Gastrocnemius medialis (tissue), 4 donors: ENCODE measurements around the gene PSMG4.

Source experiments
- POLR2A ChIP-seq, 2 donors: fragments of 450-650 bp; IDR thresholded peaks; one replicate each; pipeline ENCODE4 v1.6.1; 2017; ENCODE audit warnings: antibody characterized with exemption in 2 of 2, mild to moderate bottlenecking in 2 of 2, moderate library complexity in 2 of 2
- TF ChIP-seq, protein P1 (sequence below), 5 experiments: fragments of 450-650 bp in 3 of 5; fragments of 200-600 bp in 2 of 5; sonication (generic) in 2 of 5; IDR thresholded peaks in 4 of 5; conservative IDR thresholded peaks in 1 of 5; 1 replicate in 4 of 5; 2 replicates in 1 of 5; pipeline ENCODE4 v1.5.1; 2016 to 2019; ENCODE audit warnings: antibody characterized with exemption in 5 of 5, mild to moderate bottlenecking in 3 of 5, moderate library complexity in 3 of 5

DNA sequence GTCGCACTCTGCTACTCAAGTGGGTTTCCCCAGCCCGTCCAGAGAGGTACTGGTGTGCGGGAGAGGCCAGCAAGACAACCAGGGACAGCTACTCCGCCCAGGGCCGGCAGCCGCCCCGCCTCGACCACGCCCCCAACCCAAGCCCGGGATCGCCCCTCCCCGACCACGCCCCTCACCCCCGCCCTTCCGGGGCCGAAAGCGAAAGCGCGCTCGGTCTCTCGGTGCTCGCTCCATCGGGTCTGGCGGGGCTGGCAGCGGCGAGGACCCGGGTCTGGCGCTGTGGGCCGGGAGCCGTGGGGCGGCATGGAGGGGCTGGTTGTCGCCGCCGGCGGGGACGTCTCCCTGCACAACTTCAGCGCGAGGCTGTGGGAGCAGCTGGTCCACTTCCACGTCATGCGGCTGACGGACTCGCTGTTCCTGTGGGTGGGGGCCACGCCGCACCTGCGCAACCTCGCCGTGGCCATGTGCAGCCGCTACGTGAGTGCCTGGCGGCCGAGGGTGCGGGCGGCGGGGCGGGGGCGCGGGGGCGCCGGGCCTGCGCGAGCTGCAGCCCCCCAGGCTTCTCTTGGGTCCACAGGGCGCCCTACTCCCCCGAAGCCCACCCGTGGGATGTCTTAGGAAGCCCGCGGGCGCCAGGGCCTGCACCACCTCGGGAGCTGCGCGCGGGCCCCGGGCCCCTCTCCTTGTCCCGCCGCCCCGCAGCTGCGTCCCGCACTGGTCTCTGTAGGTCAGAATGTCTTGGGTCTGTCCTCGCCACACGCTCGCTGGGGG is at the start of gene PSMG4:
- peak; percentile 82 to 84 for TF ChIP-seq POLR2A (IDR thresholded peaks at IDR 0.05)
- TF ChIP-seq, protein P1, sequence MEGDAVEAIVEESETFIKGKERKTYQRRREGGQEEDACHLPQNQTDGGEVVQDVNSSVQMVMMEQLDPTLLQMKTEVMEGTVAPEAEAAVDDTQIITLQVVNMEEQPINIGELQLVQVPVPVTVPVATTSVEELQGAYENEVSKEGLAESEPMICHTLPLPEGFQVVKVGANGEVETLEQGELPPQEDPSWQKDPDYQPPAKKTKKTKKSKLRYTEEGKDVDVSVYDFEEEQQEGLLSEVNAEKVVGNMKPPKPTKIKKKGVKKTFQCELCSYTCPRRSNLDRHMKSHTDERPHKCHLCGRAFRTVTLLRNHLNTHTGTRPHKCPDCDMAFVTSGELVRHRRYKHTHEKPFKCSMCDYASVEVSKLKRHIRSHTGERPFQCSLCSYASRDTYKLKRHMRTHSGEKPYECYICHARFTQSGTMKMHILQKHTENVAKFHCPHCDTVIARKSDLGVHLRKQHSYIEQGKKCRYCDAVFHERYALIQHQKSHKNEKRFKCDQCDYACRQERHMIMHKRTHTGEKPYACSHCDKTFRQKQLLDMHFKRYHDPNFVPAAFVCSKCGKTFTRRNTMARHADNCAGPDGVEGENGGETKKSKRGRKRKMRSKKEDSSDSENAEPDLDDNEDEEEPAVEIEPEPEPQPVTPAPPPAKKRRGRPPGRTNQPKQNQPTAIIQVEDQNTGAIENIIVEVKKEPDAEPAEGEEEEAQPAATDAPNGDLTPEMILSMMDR (IDR thresholded peaks at IDR 0.05 in 4 of 5, conservative IDR thresholded peaks at IDR 0.05 in 1 of 5) = peak in 2 of 5 experiments; percentile 11 to 16
